ENCODE measurements around the gene RNF144A.

Gene RNF144A

DNA sequence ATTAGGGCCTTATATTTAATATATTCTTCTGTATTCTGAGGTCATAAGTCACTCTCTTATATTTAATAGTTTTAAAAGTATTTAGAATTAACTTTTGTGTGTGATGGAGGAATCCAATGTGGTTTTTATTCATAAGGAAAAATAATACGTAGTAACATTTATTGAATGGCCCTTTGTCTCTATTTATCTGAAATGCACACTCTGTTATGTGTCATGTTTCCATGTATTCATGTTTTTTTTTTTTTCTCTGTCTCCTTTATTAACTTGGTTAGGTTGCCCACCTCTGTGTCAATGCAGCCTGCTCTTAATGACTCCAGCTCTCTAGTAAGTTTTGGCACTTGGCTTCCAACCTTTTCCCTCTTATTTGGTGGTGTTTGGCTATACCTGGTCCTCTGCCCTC, 33.8 kb downstream of the RNF144A start:
- DNase-seq, result no peak

DNA sequence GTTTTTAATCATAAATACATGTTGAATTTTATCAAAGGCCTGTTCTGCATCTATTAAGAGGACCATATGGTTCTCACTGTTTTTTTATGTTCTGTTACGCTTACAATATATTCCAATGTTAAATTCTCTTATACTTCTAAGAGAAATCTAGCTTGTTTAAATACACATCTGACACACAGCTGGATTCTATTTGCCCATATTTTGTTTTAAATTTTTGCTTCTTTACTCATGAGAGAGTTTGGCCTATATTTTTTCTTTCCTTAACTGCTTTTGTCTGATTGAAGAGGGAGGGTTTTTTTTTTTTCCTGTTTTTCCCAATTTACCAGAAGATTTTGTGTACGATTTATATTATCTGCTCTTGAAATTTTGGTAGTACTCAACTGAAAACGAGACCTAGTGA, 34.9 kb downstream of the RNF144A start:
- no peak for DNase-seq

DNA sequence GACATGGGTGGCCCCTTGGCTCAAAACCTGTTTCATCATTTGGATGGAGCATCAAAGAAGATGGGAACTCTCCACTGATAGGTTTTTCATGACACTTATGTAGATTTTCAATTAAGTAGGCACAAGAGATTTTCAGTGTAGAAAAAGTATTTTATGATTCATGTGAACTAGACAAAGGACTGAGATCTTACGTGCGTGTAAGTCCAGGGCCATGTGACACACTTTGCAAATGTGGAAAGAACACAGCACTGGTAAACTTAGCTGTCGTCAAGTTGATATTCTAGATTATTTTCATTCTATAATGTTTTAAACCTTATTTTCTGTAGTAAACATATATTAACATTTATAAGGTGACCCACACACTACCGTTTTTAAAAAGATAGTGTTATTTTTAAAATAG, 37.4 kb downstream of the RNF144A start:
- no peak for DNase-seq

- DNase-seq, result no peak
Observed at GRCh38 chr2:6955511-6956136, 38.4 kb downstream of the RNF144A start.

DNA sequence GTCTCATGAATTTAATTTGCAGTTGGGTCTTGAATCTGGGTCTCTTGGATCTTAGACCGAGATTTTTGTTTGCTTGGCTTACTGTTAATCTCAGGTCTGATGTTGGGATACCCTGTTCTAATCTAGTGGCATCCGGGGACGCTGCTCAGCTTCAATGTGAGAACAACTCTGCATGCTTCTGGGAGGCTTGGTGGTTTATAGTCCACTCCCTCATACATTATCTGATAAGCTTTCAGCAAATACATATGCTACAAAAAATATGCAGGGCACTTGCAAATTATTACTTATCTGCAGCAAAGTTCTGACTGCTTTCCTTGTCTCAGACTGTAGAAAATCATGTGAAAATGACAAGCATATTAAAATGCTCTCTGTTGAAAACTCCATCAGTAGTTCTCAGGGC, 39.4 kb downstream of the RNF144A start:
- no peak for DNase-seq

- no peak for DNase-seq
Observed at GRCh38 chr2:6957031-6957714, 40.0 kb downstream of the RNF144A start.

GRCh38 chr2:6957910-6958615, 40.9 kb downstream of the RNF144A start:
- no peak for DNase-seq

- no peak for DNase-seq
Observed at GRCh38 chr2:6958616-6959235, 41.5 kb downstream of the RNF144A start.

GRCh38 chr2:6959751-6960150, 42.5 kb downstream of the RNF144A start:
- DNase-seq, result no peak

GRCh38 chr2:6960659-6961058, 43.4 kb downstream of the RNF144A start:
- no peak for DNase-seq

DNA sequence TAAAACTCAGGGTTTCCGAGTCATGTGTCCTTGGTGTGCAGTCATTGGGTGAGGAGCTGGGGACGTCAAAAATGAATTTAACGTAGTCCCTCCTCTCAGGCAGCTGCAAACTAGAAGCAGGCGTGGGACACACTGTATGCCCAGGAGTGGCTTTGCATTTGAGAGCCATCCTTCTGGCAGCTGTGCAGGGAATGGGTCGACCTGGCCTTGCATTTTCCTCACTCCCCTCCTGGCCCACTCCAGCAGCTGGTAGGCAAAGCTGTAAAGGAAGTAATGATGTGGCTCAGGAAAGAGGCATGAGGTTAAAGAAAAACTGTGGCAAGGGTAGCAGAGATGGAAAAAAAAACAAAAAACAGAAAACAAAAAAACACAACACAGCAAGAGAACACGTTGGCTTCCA, 46.5 kb downstream of the RNF144A start:
- DNase-seq, result no peak

GRCh38 chr2:6965071-6965795, 48.0 kb downstream of the RNF144A start:
- no peak for DNase-seq

DNA sequence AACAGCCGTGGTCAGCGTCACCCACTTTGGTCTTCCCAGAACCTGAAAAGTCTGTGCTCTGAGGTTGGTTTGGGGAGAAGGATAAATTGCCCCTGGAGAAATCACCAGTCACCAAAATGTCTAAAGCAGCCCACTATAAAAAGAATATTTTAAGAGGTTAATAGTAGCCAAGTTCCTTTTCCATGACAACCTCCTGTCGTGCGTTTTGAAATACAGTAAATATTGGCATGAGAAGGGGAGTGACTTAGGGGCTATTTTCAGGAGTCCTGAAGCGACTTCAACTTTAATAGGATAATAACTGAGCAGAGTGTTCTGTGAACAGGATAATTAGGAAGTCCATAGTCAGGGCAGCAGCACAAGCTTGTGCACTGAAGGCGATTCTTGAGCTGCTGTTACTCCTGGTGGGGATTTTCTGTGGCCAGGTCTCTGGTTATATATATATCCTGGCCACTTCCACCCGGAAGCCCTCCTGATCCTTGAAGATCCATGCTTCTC, 49.3 kb downstream of the RNF144A start:
- no peak for DNase-seq

GRCh38 chr2:6967301-6967700, 50.1 kb downstream of the RNF144A start:
- DNase-seq, result no peak

- DNase-seq, result no peak
Observed at GRCh38 chr2:6968319-6969100, 51.3 kb downstream of the RNF144A start.

DNA sequence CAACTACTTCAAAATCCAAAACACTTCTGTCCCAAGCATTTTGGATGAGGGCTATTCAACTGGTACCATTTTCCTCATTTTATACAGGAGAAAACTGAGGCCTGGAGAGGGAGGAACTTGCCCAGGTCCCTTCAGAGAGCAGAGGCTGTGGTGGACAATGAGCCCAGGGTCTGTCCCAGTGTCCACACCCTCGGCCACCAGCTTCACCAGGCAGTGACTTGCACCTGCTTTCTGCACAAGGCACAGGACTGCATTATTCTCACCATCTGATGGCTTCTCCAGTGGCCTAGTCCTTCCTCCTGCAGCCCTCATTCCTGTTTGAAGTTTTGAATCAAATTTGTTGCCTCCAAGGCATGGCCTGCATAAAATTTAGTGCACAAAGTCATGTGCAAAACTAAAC, 53.3 kb downstream of the RNF144A start:
- DNase-seq, result no peak

GRCh38 chr2:6970976-6971480, 53.8 kb downstream of the RNF144A start:
- DNase-seq, result no peak

- no peak for DNase-seq
Observed at GRCh38 chr2:6971502-6971901, 54.3 kb downstream of the RNF144A start.

DNA sequence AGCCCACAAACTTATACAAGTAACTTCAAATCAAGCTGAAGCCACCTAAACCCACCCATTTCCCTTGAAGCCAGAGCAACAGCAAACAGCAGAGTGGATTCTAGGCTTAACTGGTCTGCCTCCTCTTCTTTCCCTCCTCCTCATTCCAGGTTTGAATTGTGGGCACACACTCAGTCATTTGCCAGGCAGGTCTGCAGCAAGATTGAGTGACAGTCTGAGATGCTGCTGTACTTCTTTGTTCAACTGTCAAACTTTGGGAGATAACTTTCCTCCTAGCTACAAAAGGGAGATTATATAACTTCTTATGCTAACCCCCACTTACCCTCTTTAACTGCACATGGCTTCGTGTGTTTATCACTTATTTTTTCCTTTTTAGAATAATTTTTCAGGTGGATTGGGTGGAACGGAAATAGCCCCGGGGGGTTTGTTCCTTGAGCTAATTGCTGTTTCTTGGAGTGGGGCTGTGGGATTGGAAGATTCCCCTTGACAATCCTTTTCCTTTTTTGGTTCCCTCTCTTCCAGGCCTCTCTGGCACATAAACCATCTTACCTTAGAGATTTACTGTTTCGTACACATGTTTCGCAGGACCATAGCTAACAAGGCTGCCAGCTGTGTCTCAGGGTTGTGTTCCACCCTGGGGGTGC, 55.0 kb downstream of the RNF144A start:
- DNase-seq, result no peak

- DNase-seq, result no peak
Observed at GRCh38 chr2:6973895-6974545, 56.8 kb downstream of the RNF144A start.

DNA sequence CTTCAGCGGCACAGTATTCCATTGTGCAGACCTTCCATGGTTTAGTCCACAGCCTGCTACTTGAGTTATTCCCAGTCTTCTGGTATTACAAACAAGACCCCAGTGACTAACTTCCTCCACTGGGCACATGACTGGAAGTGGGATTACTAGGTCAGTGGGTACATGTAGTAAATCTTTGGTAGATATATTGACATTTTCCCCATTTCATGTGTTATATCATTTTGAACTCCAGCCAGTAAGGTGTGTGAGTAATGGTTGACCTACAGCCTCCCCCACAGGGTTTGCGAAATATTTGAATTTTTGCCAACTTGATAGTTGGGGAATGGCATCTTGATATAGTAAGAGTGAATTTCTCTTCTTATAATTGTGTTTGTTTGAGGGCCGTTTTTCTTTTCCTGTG, 58.8 kb downstream of the RNF144A start:
- DNase-seq, result no peak
